ENCODE data around the gene OSM.
"Not testable (repeated sequence)": the region's sequence is repeated elsewhere in the genome, so short reads cannot be mapped to it uniquely, and the experiment has no call there.

OSM gene

GRCh38 chr22:30241576-30242371 lies 24.9 kb downstream of the OSM start:
- DNase-seq = no peak

- no peak for DNase-seq
These were observed 25.9 kb downstream of the OSM start for GRCh38 chr22:30240541-30241417.

- DNase-seq = no peak
These were observed 26.9 kb downstream of the OSM start for GRCh38 chr22:30239488-30240405.

- DNase-seq = no peak
These were observed 27.8 kb downstream of the OSM start for GRCh38 chr22:30238661-30239487.

GRCh38 chr22:30238136-30238535 lies 28.5 kb downstream of the OSM start:
- DNase-seq = no peak

GRCh38 chr22:30236875-30237274 lies 29.8 kb downstream of the OSM start:
- DNase-seq = no peak

- DNase-seq = no peak
These were observed 30.9 kb downstream of the OSM start for GRCh38 chr22:30235687-30236170.

GRCh38 chr22:30234786-30235470 lies 31.7 kb downstream of the OSM start:
- no peak for DNase-seq

- DNase-seq = not testable (repeated sequence)
These were observed 32.3 kb downstream of the OSM start for GRCh38 chr22:30234325-30234724.

- no peak for DNase-seq
These were observed 33.1 kb downstream of the OSM start for GRCh38 chr22:30233582-30233981.

- DNase-seq = no peak
These were observed 33.9 kb downstream of the OSM start for GRCh38 chr22:30232716-30233218.

GRCh38 chr22:30230787-30231461 lies 35.7 kb downstream of the OSM start:
- DNase-seq = no peak

GRCh38 chr22:30230330-30230729 lies 36.3 kb downstream of the OSM start:
- no peak for DNase-seq

- no peak for DNase-seq
These were observed 37.9 kb downstream of the OSM start for GRCh38 chr22:30228509-30229359.

- DNase-seq = no peak
These were observed 39.0 kb downstream of the OSM start for GRCh38 chr22:30227438-30228228.

- no peak for DNase-seq
These were observed 40.3 kb downstream of the OSM start for GRCh38 chr22:30226192-30226832.

- DNase-seq = no peak
These were observed 41.3 kb downstream of the OSM start for GRCh38 chr22:30225220-30225927.

Measured in NCI-H187 (cell line).